Activated naive CD4-positive, alpha-beta T cell treated with anti-CD3 and anti-CD28 coated beads, Interleukin-2, amount 50 U/mL, for 24 hours (primary cell): ENCODE data around the gene PAQR6.
A peak's percentile ranks its signal among the peaks of the same experiment; 100 is the strongest.

Experiments used
- H3K27ac Mint-ChIP-seq: one replicate; pipeline ENCODE4 v1.8.0; 2021; ENCODE audit warnings: mild to moderate bottlenecking, mixed read lengths
- H3K27me3 Mint-ChIP-seq: one replicate; pipeline ENCODE4 v1.8.0; 2021; ENCODE audit warnings: mixed read lengths
- H3K36me3 Mint-ChIP-seq: one replicate; pipeline ENCODE4 v1.8.0; 2021; ENCODE audit warnings: mixed read lengths
- H3K4me1 Mint-ChIP-seq: one replicate; pipeline ENCODE4 v1.8.0; 2021; ENCODE audit warnings: mixed read lengths
- H3K4me3 Mint-ChIP-seq: one replicate; pipeline ENCODE4 v1.8.0; 2021; ENCODE audit warnings: mild to moderate bottlenecking, mixed read lengths
- H3K9me3 Mint-ChIP-seq: one replicate; pipeline ENCODE4 v1.8.0; 2021; ENCODE audit warnings: mixed read lengths

PAQR6 gene

DNA sequence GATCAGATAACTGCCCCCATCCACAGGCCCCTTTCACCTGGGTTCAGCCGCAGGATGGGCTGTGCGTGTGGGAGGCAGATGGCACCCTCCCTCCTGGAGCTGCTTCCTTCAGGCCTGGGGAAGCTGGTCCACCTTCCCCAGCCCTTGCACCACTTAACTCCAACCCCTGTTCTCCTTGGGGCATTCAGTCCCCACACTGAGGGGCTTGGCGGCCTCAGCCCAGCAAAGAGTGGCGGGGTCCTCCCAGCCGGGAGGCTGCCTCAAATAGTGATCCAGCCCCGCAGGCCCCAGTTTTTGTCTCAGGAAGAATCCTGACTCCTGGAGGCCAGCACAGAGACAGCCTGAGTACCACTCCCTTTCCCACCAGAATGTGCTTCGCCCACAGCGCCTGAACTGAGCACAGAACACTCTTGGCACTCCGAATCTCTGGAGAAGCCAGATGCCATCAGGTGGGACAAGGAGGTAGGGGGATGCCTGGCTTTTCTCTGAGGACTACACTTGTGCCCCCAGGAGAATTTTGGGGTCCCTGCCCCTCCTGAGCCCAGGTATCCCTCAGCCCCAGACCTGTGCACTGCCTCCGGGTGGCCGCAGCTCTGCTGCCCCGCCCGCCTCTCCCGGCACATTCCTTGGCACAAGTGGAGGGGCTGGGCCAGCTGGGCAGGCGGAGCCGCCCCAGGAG, 936 bp downstream of the PAQR6 start:
- no peaks in the 10 kb centered on the region for H3K9me3 Mint-ChIP-seq
- H3K4me3 Mint-ChIP-seq, result no peak overlapping the region
- H3K27ac Mint-ChIP-seq, result no peak overlapping the region
- no peaks in the 10 kb centered on the region for H3K27me3 Mint-ChIP-seq
- peaks cover 16% of the 10 kb centered on the region for H3K4me1 Mint-ChIP-seq
- H3K36me3 Mint-ChIP-seq, result no peaks in the 10 kb centered on the region

DNA sequence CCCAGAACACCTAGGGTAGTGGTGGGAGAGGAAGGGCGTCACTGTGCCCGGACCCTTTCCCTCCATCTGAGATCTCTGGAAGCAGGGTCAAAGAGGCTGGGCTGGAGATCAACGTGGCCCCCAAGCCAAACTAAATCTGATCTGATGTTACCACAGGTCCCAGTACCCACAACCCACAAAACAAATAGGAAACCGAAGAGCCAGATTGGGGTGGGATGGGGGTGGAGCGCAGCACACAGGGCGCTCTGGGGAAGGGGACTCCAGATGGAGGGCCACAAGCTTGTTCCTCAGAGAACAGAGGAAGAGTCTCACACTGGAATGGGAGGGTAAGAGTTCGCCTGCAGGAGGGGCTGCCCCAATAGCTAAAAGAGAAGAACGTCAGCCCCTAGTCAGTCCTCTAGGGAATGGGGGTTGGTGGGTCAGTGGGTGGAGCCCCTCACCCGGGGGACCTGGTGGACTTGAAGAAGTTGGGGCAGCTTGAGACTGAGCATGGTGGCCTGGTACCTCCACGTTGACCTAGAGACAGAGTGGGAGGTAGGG, 1.5 kb downstream of the PAQR6 start:
- Mint-ChIP-seq H3K4me1 (peaks cover 16% of the 10 kb centered on the region), H3K4me3 (peak overlapping the region; percentile 42), H3K27me3 (no peaks in the 10 kb centered on the region), H3K27ac (no peak overlapping the region), H3K9me3 (no peaks in the 10 kb centered on the region), H3K36me3 (no peaks in the 10 kb centered on the region)

DNA sequence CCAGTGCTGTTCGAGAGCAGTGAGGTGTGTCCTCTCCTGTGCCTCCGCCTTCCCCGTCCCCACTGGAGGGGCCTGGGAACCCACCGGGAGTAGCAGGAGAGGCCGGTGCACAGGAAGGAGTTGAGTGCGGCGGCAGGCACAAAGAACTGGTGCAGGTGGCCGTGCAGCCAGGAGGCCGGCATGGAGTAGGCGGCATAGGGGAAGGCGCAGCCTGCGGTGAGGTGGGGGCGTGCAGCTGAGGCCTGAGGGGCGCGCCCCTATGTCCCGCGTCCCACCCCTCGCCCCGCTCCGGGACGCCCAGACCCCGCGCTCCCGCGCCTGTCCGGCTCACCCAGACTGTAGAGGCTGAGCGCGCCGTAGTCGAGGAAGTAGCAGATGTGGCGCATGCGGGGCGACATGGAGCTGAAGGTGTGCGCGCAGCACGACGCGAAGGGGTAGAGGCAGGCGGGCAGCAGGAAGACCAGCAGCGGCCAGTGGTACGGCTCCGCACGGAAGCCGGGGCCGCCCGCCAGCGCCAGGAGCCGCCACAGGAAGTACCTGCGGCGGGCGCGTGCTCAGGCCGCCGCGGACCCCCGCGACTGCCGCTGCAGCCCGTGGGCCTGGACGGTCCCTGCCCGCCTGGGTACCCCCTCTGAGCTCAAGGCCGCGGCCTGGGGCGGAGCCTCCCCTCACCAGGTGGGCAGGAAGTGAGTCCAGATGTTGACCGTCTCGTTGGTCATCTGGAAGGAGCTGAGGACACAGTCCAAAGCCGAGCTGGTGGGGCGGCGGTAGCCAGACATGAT, 2.2 kb downstream of the PAQR6 start:
- Mint-ChIP-seq H3K9me3 (no peaks in the 10 kb centered on the region), H3K36me3 (no peaks in the 10 kb centered on the region), H3K4me1 (peaks cover 16% of the 10 kb centered on the region), H3K27me3 (no peaks in the 10 kb centered on the region), H3K27ac (peak overlapping the region; percentile 83), H3K4me3 (peak overlapping the region; percentile 84)

DNA sequence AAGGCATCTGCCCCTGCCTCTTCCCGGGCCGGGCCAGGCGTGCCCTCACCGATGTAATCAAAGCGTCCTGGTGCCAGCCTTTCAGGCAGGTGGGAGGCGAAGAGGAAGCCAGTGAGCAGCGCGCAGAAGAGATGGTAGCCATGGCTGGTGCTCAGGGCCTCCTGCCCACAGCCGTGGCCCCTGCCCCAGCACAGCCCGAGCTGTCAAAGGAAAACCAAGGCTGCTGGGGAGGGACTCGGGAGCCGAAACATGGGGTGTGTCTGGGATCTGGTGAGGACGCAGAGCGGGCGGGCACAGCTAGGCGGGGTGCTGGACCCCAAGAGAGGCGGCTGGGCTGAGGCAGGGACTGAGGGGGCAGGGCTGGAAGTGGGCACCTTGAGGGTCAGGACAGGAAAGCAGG, 3.1 kb downstream of the PAQR6 start:
- peak overlapping the region; percentile 84 for H3K4me3 Mint-ChIP-seq
- H3K36me3 Mint-ChIP-seq, result peaks cover 3% of the 10 kb centered on the region
- no peaks in the 10 kb centered on the region for H3K27me3 Mint-ChIP-seq
- peaks cover 16% of the 10 kb centered on the region for H3K4me1 Mint-ChIP-seq
- H3K9me3 Mint-ChIP-seq, result no peaks in the 10 kb centered on the region
- peak overlapping the region; percentile 70 for H3K27ac Mint-ChIP-seq

DNA sequence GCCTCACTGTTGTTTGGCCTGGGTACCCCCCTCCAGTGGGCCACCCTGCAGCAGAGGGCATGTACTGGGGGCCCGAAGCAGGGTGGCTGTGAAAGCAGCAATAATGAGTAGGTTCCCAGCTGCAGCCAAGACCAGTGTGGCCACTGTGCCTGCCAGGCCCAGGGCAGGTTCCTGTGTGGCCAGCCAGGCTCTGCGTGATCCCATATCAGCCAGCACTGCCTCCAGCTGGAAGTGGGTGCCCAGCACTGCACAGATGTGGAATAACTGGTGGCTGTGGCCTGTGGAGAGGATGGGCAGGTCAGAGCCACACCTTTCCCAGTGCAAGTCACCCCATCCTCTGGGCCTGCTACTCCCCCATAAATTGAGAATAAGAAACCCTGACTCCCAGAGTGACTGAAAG, 3.7 kb downstream of the PAQR6 start:
- Mint-ChIP-seq H3K27ac (no peak overlapping the region), H3K36me3 (peaks cover 4% of the 10 kb centered on the region), H3K4me3 (no peak overlapping the region), H3K9me3 (no peaks in the 10 kb centered on the region), H3K4me1 (peaks cover 16% of the 10 kb centered on the region), H3K27me3 (no peaks in the 10 kb centered on the region)

DNA sequence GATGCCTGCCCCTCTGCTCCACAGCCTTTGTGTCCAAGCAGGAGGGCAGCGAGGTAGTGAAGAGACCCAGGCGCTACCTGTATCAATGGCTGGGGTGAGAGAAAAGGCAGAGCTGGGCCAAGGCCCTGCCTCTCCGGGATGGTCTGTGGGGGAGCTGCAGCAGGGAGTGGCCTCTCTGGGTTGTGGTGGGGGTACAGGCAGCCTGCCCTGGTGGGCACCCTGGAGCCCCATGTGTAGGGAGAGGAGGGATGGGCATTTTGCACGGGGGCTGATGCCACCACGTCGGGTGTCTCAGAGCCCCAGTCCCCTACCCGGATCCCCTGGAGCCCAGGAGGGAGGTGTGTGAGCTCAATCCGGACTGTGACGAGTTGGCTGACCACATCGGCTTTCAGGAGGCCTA, 5.1 kb downstream of the PAQR6 start:
- H3K4me1 Mint-ChIP-seq, result peaks cover 16% of the 10 kb centered on the region
- H3K36me3 Mint-ChIP-seq, result peaks cover 4% of the 10 kb centered on the region
- no peak overlapping the region for H3K27ac Mint-ChIP-seq
- H3K4me3 Mint-ChIP-seq, result no peak overlapping the region
- no peaks in the 10 kb centered on the region for H3K9me3 Mint-ChIP-seq
- H3K27me3 Mint-ChIP-seq, result no peaks in the 10 kb centered on the region

DNA sequence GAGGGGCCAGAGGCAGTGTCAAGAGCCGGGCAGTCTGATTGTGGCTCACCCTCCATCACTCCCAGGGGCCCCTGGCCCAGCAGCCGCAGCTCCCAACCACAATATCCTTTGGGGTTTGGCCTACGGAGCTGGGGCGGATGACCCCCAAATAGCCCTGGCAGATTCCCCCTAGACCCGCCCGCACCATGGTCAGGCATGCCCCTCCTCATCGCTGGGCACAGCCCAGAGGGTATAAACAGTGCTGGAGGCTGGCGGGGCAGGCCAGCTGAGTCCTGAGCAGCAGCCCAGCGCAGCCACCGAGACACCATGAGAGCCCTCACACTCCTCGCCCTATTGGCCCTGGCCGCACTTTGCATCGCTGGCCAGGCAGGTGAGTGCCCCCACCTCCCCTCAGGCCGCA, 5.9 kb downstream of the PAQR6 start, which contains the start of gene BGLAP:
Gene BGLAP (plus strand): TSS at position 259 of the 400 bp plus-strand sequence. CDS start 48 bp downstream, at position 307.
- Mint-ChIP-seq H3K36me3 (peaks cover 7% of the 10 kb centered on the region), H3K4me1 (peaks cover 16% of the 10 kb centered on the region), H3K4me3 (no peak within 1 kb of the TSS), H3K27me3 (no peaks in the 10 kb centered on the region), H3K9me3 (no peaks in the 10 kb centered on the region), H3K27ac (no peak within 1 kb of the TSS)

DNA sequence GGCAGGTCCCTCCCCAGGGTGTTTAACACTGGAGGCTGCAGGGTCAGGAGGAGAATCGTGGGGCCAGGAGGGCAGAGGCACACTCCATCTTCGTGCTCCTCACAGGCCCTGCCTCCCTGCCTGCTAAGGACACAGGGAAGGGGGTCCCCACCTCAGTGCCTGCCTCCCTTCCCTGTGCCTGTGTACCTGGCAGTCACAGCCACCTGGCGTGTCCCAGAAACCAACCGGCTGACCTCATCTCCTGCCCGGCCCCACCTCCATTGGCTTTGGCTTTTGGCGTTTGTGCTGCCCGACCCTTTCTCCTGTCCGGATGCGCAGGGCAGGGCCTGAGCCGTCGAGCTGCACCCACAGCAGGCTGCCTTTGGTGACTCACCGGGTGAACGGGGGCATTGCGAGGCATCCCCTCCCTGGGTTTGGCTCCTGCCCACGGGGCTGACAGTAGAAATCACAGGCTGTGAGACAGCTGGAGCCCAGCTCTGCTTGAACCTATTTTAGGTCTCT, 6.5 kb downstream of the PAQR6 start:
- Mint-ChIP-seq H3K4me3 (no peak overlapping the region), H3K4me1 (peaks cover 14% of the 10 kb centered on the region), H3K9me3 (no peaks in the 10 kb centered on the region), H3K27ac (no peak overlapping the region), H3K27me3 (no peaks in the 10 kb centered on the region), H3K36me3 (peaks cover 7% of the 10 kb centered on the region)

DNA sequence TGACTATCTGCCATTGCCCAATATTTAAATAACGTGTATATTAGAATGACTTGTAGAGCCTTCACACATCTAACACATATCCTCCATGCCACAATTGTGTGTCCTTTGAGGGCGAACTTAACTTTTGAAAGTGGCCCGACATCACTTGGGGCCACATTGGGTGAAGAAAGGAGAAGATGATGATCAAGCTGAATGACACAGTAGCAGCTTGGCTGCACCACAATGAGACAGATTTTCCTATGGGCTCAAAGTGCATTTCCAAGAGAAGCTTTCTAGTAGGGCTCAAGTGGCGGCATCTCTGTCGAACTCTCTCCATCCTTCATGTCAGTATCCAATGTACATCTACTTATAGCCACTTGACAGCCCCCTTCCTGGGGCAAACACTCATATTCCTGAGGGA, 9.6 kb downstream of the PAQR6 start:
- peak overlapping the region; percentile 35 for H3K27ac Mint-ChIP-seq
- peaks cover 15% of the 10 kb centered on the region for H3K36me3 Mint-ChIP-seq
- no peak overlapping the region for H3K4me3 Mint-ChIP-seq
- no peaks in the 10 kb centered on the region for H3K9me3 Mint-ChIP-seq
- H3K4me1 Mint-ChIP-seq, result no peaks in the 10 kb centered on the region
- H3K27me3 Mint-ChIP-seq, result no peaks in the 10 kb centered on the region

DNA sequence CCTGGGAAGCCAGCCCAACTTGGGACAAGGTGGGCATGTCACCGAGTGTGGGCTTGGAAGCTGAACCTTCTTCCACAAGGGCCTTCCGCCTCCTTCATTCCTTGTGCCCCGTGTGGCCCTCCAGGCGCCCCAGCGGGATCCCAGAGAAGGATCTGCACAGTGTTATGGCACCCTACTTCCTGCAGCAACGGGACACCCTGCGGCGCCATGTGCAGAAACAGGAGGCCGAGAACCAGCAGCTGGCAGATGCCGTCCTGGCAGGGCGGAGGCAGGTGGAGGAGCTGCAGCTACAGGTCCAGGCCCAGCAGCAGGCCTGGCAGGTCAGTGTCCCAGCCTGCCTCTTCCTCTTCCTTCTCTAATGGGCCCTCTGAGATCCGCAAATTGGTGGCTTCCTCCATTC, 11.7 kb downstream of the PAQR6 start:
- Mint-ChIP-seq H3K36me3 (peaks cover 15% of the 10 kb centered on the region), H3K9me3 (no peaks in the 10 kb centered on the region), H3K4me3 (no peak overlapping the region), H3K27ac (no peak overlapping the region), H3K27me3 (no peaks in the 10 kb centered on the region), H3K4me1 (no peaks in the 10 kb centered on the region)

DNA sequence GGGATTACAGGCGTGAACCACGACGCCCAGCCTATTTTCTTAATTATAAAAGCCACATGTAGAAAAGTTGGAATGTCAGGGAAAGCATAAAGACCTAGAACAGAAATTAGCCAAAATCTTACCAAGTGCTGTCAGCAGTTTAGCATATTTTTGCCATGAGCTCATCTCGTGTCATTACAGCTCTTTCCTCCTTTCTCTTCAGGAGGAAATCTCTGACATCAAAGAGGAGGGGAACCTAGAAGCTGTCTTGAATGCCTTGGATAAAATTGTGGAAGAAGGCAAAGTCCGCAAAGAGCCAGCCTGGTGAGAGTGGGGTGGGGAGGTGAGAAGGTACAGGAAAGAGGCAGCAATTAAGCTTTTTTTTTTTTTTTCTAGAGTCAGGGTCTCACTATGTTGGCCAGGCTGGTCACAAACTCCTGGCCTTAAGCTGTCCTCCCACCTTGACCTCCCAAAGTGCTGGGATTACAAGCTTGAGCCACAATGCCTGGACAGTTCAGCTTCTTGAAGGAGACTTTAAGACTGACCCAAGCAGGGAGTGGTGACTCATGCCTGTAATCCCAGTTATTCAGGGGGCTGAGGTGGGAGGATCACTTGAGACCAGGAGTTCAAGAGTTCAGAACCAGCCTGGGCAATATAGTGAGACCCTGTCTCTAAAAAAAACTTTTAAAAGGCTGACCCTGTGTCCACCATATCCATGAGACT, 14.3 kb downstream of the PAQR6 start:
- Mint-ChIP-seq H3K27ac (no peak overlapping the region), H3K36me3 (peaks cover 12% of the 10 kb centered on the region)

DNA sequence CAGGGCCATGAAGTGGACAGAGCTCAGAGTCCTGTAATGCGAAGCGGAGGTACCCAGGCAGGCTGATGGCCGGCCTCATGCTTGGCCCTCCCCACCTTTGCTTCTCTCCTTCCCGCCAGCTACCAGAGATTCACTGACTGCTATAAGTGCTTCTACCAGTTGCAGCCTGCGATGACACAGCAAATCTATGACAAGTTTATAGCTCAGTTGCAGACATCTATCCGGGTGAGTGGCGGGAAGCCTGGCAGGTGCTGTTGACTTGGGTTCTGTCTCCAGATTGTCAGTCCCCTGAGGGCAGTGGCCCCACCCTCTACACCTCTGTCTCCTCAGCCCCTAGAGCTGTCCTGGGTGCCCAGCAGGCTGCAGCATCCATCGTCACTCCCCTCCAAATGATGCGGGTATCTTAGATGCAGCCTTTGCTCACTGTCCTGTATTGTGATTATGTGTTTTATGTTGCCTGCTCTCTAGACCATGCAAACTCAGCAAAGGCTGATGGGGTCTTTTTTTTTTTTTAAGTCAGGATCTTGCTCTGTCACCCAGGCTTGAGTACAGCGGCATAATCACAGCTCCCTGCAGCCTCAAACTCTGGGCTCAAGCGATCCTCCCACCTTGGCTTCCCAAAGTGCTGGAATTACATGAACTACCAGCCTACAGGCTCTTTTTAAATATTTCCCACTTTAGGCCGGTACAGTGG, 15.5 kb downstream of the PAQR6 start:
- H3K4me3 Mint-ChIP-seq, result no peak overlapping the region
- peaks cover 14% of the 10 kb centered on the region for H3K36me3 Mint-ChIP-seq
- H3K27ac Mint-ChIP-seq, result peak overlapping the region; percentile 12
- H3K27me3 Mint-ChIP-seq, result no peaks in the 10 kb centered on the region
- no peaks in the 10 kb centered on the region for H3K4me1 Mint-ChIP-seq
- H3K9me3 Mint-ChIP-seq, result no peaks in the 10 kb centered on the region

More for the DNA sequence above, 14.3 kb downstream of the PAQR6 start:
- no peaks in the 10 kb centered on the region for H3K4me1 Mint-ChIP-seq
- H3K4me3 Mint-ChIP-seq, result no peak overlapping the region
- no peaks in the 10 kb centered on the region for H3K9me3 Mint-ChIP-seq
- no peaks in the 10 kb centered on the region for H3K27me3 Mint-ChIP-seq

DNA sequence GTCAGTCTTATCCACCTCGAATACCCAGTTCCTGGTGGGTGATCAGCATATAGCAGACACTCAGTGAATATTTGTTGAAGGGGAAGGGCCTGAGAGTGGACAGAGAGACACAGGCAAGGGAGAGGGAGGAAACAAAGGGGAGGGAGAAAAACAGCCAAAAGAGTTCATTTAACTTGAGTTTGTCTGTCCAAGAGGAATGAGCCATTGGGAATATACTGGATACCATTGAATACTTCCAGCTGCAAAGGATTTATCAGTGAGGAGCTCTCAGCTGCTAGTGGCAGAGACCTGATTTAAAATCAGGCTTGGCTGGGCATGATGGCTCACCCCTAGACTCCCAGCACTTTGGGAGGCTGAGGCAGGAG, 17.4 kb downstream of the PAQR6 start:
- Mint-ChIP-seq H3K4me3 (no peak overlapping the region), H3K36me3 (peaks cover 11% of the 10 kb centered on the region), H3K27ac (peak overlapping the region; percentile 55), H3K27me3 (no peaks in the 10 kb centered on the region), H3K4me1 (peaks cover 8% of the 10 kb centered on the region), H3K9me3 (no peaks in the 10 kb centered on the region)

DNA sequence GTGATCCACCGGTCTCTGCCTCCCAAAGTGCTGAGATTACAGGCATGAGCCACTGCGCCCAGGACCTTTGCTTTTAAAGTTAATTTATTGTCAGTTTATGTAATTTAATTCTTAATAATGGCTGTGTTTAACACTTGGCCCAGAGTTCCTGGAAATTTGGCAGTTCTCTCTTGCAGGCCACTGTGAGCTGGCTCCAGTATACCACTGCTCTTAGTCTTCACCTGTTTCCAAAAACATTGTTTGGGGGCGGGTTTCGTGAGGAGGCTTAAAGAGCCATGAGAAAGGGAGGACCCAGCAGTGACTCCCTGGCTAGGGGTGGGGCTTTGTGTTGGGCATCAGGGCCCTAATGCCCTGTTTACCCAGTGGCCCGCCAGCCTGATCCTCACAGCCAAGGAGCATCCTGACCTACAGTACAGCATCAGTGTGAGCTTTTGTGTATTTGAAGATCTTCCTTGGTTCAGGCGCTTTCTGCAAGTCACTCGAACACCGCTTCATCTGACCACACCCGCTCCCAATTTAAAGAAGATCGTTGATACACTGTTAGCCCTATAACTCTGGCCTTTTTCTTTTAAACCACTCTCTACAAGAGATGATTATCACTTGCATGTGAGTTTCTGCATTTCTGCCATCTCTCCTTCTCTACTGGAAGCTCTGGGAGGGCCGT, 17.9 kb downstream of the PAQR6 start:
- peaks cover 11% of the 10 kb centered on the region for H3K4me1 Mint-ChIP-seq
- H3K27ac Mint-ChIP-seq, result peak overlapping the region; percentile 55
- no peak overlapping the region for H3K4me3 Mint-ChIP-seq
- no peaks in the 10 kb centered on the region for H3K9me3 Mint-ChIP-seq
- peaks cover 13% of the 10 kb centered on the region for H3K36me3 Mint-ChIP-seq
- no peaks in the 10 kb centered on the region for H3K27me3 Mint-ChIP-seq

DNA sequence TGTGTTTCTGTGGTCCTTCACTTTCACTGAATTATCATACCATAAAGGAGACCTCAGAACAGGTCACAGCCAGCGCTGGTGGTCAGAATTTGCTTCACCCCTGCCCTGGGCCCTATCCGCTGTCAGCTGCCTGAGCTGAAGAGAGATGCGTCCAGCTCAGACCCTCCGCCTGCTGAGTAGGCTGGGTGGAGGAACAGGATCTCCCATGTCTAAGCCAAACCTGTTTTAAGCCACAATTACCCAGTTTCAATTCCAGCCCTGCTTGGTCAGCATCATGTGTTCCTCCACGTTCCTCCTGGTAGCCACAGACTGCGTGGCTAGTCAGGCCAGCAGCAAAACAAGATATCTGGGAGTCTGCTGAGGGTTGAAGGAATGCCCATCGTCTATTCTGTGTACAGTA, 19.4 kb downstream of the PAQR6 start:
- H3K4me1 Mint-ChIP-seq, result peaks cover 21% of the 10 kb centered on the region
- H3K27me3 Mint-ChIP-seq, result no peaks in the 10 kb centered on the region
- peaks cover 13% of the 10 kb centered on the region for H3K36me3 Mint-ChIP-seq
- H3K9me3 Mint-ChIP-seq, result no peaks in the 10 kb centered on the region
- H3K4me3 Mint-ChIP-seq, result no peak overlapping the region
- H3K27ac Mint-ChIP-seq, result no peak overlapping the region
